ENCODE data around the gene TMEM87B.

DNA sequence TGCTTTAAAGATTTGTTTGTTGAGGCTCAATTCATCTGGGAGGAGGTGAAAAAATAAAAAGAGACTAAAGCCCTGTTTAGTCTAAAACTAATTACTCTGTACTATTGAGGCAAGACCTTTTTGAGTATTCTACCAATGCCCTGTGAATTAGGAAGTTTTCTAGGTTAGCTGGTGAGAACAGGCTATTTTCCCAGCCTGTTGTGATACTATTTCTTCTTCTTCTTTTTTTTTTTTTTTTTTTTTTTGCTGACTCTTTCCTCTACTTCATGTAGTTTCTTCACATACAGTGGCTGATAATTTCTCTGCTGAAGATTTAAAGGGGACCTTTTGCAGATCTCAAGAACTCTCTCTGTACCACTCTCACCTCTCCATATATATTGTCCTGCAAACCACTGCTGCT, 8.8 kb upstream of the TMEM87B start:
- no peak for TF ChIP-seq EZH2 (IDR thresholded peaks at IDR 0.05; ENCODE audit: low read depth)
- TF ChIP-seq, protein P1, sequence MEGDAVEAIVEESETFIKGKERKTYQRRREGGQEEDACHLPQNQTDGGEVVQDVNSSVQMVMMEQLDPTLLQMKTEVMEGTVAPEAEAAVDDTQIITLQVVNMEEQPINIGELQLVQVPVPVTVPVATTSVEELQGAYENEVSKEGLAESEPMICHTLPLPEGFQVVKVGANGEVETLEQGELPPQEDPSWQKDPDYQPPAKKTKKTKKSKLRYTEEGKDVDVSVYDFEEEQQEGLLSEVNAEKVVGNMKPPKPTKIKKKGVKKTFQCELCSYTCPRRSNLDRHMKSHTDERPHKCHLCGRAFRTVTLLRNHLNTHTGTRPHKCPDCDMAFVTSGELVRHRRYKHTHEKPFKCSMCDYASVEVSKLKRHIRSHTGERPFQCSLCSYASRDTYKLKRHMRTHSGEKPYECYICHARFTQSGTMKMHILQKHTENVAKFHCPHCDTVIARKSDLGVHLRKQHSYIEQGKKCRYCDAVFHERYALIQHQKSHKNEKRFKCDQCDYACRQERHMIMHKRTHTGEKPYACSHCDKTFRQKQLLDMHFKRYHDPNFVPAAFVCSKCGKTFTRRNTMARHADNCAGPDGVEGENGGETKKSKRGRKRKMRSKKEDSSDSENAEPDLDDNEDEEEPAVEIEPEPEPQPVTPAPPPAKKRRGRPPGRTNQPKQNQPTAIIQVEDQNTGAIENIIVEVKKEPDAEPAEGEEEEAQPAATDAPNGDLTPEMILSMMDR (conservative IDR thresholded peaks at IDR 0.05): no peak

Measured in PC-9 (cell line).